RWPE2 (cell line): ENCODE results near the gene AQP6.
A peak's percentile ranks its signal among the peaks of the same experiment; 100 is the strongest.

ENCODE experiments used
- ATAC-seq: fragments of 200-7000 bp; cut with Tn5 transposase; 3 replicates; pipeline ENCODE4 v1.9.1; 2021; ENCODE audit warnings: low read depth
- DNase-seq: peaks from one replicate; pipeline ENCODE4 v3.0.0-alpha.2; 2020; ENCODE audit warnings: low spot score
- H3K27ac ChIP-seq: fragments of 450-650 bp; 2 replicates; pipeline ENCODE4 v1.5.1; 2017; ENCODE audit warnings: mild to moderate bottlenecking; ENCODE audit not compliant: poor library complexity, severe bottlenecking
- H3K27me3 ChIP-seq: fragments of 250-450 bp; sonication (Bioruptor Pico); 2 replicates; pipeline ENCODE4 v1.5.1; 2021; ENCODE audit warnings: mild to moderate bottlenecking, moderate library complexity; ENCODE audit not compliant: insufficient read depth, poor library complexity, severe bottlenecking
- H3K36me3 ChIP-seq: fragments of 250-450 bp; sonication (Bioruptor Pico); 2 replicates; pipeline ENCODE4 v1.5.1; 2020; ENCODE audit warnings: low read depth, mild to moderate bottlenecking, moderate library complexity
- H3K4me1 ChIP-seq: fragments of 250-450 bp; sonication (Bioruptor Pico); 2 replicates; pipeline ENCODE4 v1.5.1; 2021; ENCODE audit warnings: mild to moderate bottlenecking, moderate library complexity; ENCODE audit not compliant: insufficient read depth, poor library complexity, severe bottlenecking
- H3K4me3 ChIP-seq: fragments of 250-450 bp; sonication (Bioruptor Pico); 2 replicates; pipeline ENCODE4 v1.5.1; 2021; ENCODE audit warnings: mild to moderate bottlenecking, moderate library complexity; ENCODE audit not compliant: severe bottlenecking
- H3K9me3 ChIP-seq: fragments of 250-450 bp; sonication (Bioruptor Pico); 2 replicates; pipeline ENCODE4 v1.5.1; 2021; ENCODE audit warnings: mild to moderate bottlenecking, moderate library complexity; ENCODE audit not compliant: severe bottlenecking
- TF ChIP-seq, protein P1 (sequence below): fragments of 450-650 bp; IDR thresholded peaks from one replicate; pipeline ENCODE4 v1.5.1; 2017; ENCODE audit warnings: mild to moderate bottlenecking, moderate library complexity; ENCODE audit not compliant: poor library complexity, severe bottlenecking

AQP6 gene

DNA sequence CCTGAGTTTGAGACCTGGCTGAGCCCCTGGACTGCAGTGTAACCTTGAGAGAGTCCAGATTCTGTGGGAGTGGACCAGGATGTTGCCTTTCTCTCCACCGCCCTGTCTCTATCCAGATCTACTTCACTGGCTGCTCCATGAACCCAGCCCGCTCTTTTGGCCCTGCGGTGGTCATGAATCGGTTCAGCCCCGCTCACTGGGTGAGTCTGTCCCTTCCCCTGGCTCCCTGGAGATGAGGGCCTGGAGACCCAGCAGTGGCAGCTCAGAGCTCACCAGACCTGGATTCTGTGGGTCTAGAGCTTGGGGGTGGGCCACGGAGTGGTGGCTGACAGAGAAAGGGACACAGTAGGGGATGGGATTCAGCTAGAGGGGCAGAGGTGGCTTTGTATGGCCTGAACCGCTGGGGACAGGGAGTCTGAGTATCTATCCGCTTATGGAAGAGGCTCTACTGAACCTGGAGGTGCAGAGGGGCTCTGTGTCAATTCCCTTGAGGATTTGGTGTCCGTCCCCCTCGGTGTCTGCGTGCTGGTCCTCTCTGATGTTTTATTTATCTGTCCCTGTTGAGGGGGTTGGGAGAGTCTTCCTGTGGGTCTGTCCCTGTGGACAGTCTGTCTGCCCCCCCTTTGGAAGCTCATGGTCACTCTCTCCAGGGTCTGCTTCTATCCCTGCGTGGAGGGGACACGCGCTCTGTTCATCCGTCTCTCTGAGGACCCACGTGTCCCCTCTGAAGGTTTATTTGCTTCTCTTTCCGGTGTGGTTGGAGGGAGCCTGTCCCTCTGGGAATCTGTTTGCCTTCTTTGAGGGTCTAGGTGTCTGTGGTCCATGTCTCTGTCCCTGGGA is 8.6 kb upstream of the AQP6 start:
- no peaks in the 10 kb centered on the region for H3K27me3 ChIP-seq
- no peak overlapping the region for H3K4me3 ChIP-seq
- TF ChIP-seq, protein P1, sequence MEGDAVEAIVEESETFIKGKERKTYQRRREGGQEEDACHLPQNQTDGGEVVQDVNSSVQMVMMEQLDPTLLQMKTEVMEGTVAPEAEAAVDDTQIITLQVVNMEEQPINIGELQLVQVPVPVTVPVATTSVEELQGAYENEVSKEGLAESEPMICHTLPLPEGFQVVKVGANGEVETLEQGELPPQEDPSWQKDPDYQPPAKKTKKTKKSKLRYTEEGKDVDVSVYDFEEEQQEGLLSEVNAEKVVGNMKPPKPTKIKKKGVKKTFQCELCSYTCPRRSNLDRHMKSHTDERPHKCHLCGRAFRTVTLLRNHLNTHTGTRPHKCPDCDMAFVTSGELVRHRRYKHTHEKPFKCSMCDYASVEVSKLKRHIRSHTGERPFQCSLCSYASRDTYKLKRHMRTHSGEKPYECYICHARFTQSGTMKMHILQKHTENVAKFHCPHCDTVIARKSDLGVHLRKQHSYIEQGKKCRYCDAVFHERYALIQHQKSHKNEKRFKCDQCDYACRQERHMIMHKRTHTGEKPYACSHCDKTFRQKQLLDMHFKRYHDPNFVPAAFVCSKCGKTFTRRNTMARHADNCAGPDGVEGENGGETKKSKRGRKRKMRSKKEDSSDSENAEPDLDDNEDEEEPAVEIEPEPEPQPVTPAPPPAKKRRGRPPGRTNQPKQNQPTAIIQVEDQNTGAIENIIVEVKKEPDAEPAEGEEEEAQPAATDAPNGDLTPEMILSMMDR, result no peak
- H3K36me3 ChIP-seq, result no peaks in the 10 kb centered on the region
- H3K27ac ChIP-seq, result no peak overlapping the region
- ATAC-seq, result no peak
- no peaks in the 10 kb centered on the region for H3K9me3 ChIP-seq
- DNase-seq, result peak; percentile 18
- H3K4me1 ChIP-seq, result peaks cover 23% of the 10 kb centered on the region

- DNase-seq, result no peak
- Histone ChIP-seq H3K4me3 (no peak overlapping the region), H3K4me1 (peaks cover 17% of the 10 kb centered on the region), H3K9me3 (no peaks in the 10 kb centered on the region), H3K27ac (no peak overlapping the region), H3K36me3 (no peaks in the 10 kb centered on the region), H3K27me3 (no peaks in the 10 kb centered on the region)
- TF ChIP-seq, protein P1, result no peak
- no peak for ATAC-seq
Observed at GRCh38 chr12:49964849-49965624, 7.7 kb upstream of the AQP6 start.

DNA sequence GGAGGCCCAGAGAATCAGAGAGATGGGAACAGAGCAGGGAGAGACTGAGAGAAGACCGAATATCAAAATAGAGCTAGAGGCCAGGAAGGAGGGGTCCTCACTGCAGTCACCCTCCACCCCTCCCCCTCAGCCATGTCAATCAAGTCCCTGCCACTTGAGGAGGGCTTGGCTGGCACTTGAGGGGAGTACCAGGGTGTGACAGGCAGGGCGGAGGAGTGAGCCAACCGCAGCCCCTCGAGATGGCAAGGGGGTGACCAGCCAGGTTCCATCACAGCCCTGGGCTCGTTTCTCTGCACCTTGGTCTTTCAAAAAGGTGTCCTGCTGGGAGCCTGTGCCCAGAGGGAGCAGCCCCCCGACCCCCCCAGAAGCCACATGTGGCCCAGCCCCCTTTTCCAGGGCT is 6.9 kb upstream of the AQP6 start:
- Histone ChIP-seq H3K27me3 (no peaks in the 10 kb centered on the region), H3K4me1 (peaks cover 11% of the 10 kb centered on the region), H3K4me3 (no peak overlapping the region), H3K27ac (no peak overlapping the region), H3K36me3 (no peaks in the 10 kb centered on the region), H3K9me3 (no peaks in the 10 kb centered on the region)
- TF ChIP-seq, protein P1, result no peak
- DNase-seq (no peak), ATAC-seq (no peak)

DNA sequence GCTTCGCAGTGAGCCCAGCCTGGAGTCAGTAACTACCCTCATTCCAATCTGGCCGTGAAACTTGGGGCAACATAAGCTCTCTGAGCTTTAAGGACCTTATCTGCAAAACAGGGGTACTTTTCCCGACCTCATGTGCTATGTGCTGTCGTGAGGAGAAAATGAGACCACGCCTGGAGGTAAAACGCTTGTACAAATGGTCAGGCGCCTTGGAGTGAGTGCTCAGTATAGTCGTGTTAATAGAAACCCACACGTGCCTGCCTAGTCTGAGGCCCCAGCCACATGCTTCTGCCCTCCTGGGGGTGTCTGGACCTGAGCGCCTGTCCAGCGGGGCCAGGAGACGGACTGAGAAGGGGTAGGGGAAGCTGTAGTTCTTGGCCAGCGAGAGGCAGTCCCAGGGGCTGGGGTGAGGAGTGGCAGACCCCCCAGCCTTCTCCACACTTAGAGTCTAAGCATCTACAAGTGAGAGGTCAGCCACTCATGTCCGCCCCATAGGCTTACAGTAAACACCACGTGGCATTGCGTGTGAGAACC is 6.2 kb upstream of the AQP6 start:
- ATAC-seq, result no peak
- no peak for DNase-seq
- Histone ChIP-seq H3K4me3 (no peak overlapping the region), H3K27me3 (no peaks in the 10 kb centered on the region), H3K4me1 (peaks cover 11% of the 10 kb centered on the region), H3K9me3 (no peaks in the 10 kb centered on the region), H3K27ac (no peak overlapping the region), H3K36me3 (no peaks in the 10 kb centered on the region)
- TF ChIP-seq, protein P1, result no peak
